ENCODE data around the gene PRDX6.
A peak's percentile ranks its signal among the peaks of the same experiment; 100 is the strongest.

The PRDX6 gene

DNA sequence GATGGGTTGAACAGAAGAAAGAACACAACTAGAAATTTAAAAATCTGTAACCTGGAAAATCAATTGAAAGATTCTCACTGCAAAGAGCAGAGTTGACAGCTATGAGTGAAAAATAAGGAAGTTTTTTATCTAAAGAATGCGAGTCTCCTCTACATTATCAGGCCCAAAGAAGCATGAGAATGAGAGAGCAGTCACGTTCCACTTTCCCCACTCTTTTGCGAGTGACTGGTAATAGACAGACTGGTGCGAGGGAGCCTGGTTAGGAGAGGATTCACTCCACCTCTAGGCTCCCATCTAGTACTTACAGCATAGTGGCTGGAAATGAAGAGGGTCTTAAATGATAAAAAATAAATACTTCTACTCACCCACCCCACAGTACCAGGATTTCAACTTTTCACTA is 52.0 kb downstream of the PRDX6 start:
- H3K9me2 ChIP-seq (replicated peaks; ENCODE audit: low read depth, low read length) = no peaks in the 10 kb centered on the region
- H2AFZ ChIP-seq (ENCODE audit: low read length) = peak overlapping the region; percentile 56
- no peak overlapping the region for H3K4me2 ChIP-seq (ENCODE audit: low read depth, low read length, poor library complexity, severe bottlenecking)
- H3K9ac ChIP-seq (ENCODE audit: low read depth, low read length, poor library complexity, severe bottlenecking) = no peak overlapping the region
- no peak for TF ChIP-seq CTCF (conservative IDR thresholded peaks at IDR 0.05; ENCODE audit: low read length)
- no peak for TF ChIP-seq EZH2phosphoT487 (IDR thresholded peaks at IDR 0.05; ENCODE audit: borderline replicate concordance)
- no peak overlapping the region for H3K4me3 ChIP-seq (ENCODE audit: low read length, poor library complexity, severe bottlenecking)
- H3F3A ChIP-seq (ENCODE audit: low read depth) = no peaks in the 10 kb centered on the region
- H4K20me1 ChIP-seq (ENCODE audit: insufficient read depth, low read length, poor library complexity, severe bottlenecking) = no peaks in the 10 kb centered on the region
- H3K4me1 ChIP-seq (ENCODE audit: insufficient read depth, low read length, poor library complexity, severe bottlenecking) = peaks cover 11% of the 10 kb centered on the region
- H3K36me3 ChIP-seq (ENCODE audit: insufficient read depth, low read length) = no peaks in the 10 kb centered on the region
- H3K9me3 ChIP-seq (ENCODE audit: insufficient read depth, low read depth, low read length) = no peaks in the 10 kb centered on the region
- no peaks in the 10 kb centered on the region for H3K27me3 ChIP-seq (ENCODE audit: insufficient read depth, low read length, poor library complexity, severe bottlenecking)
- H3K79me2 ChIP-seq (ENCODE audit: insufficient read depth, low read length) = no peaks in the 10 kb centered on the region

DNA sequence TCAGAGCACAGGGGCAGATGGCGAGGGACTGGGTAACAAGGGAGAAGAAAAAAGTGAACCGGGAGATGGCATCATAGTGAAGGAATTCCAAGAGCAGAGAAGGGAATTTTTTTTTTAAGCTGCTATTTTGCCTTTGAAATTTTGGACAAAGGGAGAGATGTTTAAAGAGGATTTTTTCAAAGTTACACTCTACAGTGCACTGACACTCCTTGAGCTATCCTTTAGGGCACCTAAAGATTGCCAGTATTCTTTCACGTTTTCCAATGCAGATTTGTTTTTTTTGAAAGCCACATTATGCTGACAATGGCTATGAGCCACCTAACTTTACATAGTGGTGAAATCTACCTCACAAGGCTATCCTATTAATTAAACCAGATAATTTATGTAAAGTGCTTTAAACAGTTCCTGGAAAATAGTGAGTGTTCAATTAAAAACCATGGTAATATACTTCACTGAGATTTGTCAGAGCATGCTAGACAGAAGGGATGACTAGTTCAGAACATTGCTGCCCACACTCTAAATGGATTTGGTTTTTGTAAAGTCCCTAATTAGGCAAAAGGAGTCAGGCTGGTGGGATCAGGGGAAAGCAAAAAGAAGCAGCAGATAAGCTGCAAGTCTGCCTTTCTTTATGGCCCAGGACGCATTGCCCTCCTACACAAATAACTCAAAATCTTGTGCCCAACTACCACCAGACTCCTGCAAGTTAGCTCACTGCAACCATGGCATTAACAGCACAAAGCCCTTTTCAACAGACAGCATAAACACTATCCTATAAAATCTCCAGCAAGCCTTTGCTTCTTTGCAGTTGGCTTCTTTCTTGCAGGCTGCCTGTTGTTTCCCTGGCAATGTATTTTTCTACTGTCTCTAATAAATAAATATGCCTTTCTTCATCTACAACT is 53.9 kb downstream of the PRDX6 start:
- no peaks in the 10 kb centered on the region for H3K9me3 ChIP-seq (ENCODE audit: insufficient read depth, low read depth, low read length)
- H3K4me3 ChIP-seq (ENCODE audit: low read length, poor library complexity, severe bottlenecking) = no peak overlapping the region
- peak overlapping the region; percentile 85 for H2AFZ ChIP-seq (ENCODE audit: low read length)
- no peak for TF ChIP-seq EZH2phosphoT487 (IDR thresholded peaks at IDR 0.05; ENCODE audit: borderline replicate concordance)
- TF ChIP-seq CTCF (conservative IDR thresholded peaks at IDR 0.05; ENCODE audit: low read length) = no peak
- H3K4me2 ChIP-seq (ENCODE audit: low read depth, low read length, poor library complexity, severe bottlenecking) = peak overlapping the region; percentile 57
- H3F3A ChIP-seq (ENCODE audit: low read depth) = no peaks in the 10 kb centered on the region
- no peaks in the 10 kb centered on the region for H4K20me1 ChIP-seq (ENCODE audit: insufficient read depth, low read length, poor library complexity, severe bottlenecking)
- no peak overlapping the region for H3K9ac ChIP-seq (ENCODE audit: low read depth, low read length, poor library complexity, severe bottlenecking)
- no peaks in the 10 kb centered on the region for H3K9me2 ChIP-seq (replicated peaks; ENCODE audit: low read depth, low read length)
- H3K36me3 ChIP-seq (ENCODE audit: insufficient read depth, low read length) = no peaks in the 10 kb centered on the region
- no peaks in the 10 kb centered on the region for H3K79me2 ChIP-seq (ENCODE audit: insufficient read depth, low read length)
- no peaks in the 10 kb centered on the region for H3K27me3 ChIP-seq (ENCODE audit: insufficient read depth, low read length, poor library complexity, severe bottlenecking)
- H3K4me1 ChIP-seq (ENCODE audit: insufficient read depth, low read length, poor library complexity, severe bottlenecking) = peaks cover 11% of the 10 kb centered on the region

GRCh38 chr1:173532237-173532636 is 55.1 kb downstream of the PRDX6 start:
- Histone ChIP-seq H3K4me2 (ENCODE audit: low read depth, low read length, poor library complexity, severe bottlenecking) (peak overlapping the region; percentile 57), H3F3A (ENCODE audit: low read depth) (no peaks in the 10 kb centered on the region), H3K4me3 (ENCODE audit: low read length, poor library complexity, severe bottlenecking) (peak overlapping the region; percentile 40), H3K36me3 (ENCODE audit: insufficient read depth, low read length) (no peaks in the 10 kb centered on the region), H3K9me3 (ENCODE audit: insufficient read depth, low read depth, low read length) (no peaks in the 10 kb centered on the region), H3K9ac (ENCODE audit: low read depth, low read length, poor library complexity, severe bottlenecking) (no peak overlapping the region), H2AFZ (ENCODE audit: low read length) (peak overlapping the region; percentile 85), H3K4me1 (ENCODE audit: insufficient read depth, low read length, poor library complexity, severe bottlenecking) (peaks cover 11% of the 10 kb centered on the region), H4K20me1 (ENCODE audit: insufficient read depth, low read length, poor library complexity, severe bottlenecking) (no peaks in the 10 kb centered on the region), H3K9me2 (replicated peaks; ENCODE audit: low read depth, low read length) (no peaks in the 10 kb centered on the region), H3K27me3 (ENCODE audit: insufficient read depth, low read length, poor library complexity, severe bottlenecking) (no peaks in the 10 kb centered on the region), H3K79me2 (ENCODE audit: insufficient read depth, low read length) (no peaks in the 10 kb centered on the region)
- no peak for TF ChIP-seq EZH2phosphoT487 (IDR thresholded peaks at IDR 0.05; ENCODE audit: borderline replicate concordance)
- no peak for TF ChIP-seq CTCF (conservative IDR thresholded peaks at IDR 0.05; ENCODE audit: low read length)

Measured in Loucy (cell line).